ENCODE results near the gene CADM2.
"Not testable (repeated sequence)": the region's sequence is repeated elsewhere in the genome, so short reads cannot be mapped to it uniquely, and the experiment has no call there.

Gene CADM2

DNA sequence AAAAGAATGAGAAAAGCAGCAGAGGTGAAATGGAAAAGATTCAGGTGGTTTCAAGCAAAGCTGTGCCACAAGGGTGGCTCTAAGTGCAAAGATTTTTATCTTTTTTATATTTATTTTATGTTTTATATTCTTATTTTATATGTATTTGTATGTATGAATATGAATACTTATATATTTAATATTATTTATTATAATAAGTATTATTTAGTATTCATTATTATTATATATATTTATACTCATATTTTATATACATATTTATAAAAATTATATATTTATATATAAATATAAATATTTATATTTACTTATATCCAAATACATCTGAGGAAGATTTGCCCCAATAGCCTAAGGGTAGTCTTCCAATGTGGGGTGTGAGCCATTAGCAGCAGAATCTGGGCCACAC, 1002.0 kb downstream of the CADM2 start:
- TF ChIP-seq, protein P1, sequence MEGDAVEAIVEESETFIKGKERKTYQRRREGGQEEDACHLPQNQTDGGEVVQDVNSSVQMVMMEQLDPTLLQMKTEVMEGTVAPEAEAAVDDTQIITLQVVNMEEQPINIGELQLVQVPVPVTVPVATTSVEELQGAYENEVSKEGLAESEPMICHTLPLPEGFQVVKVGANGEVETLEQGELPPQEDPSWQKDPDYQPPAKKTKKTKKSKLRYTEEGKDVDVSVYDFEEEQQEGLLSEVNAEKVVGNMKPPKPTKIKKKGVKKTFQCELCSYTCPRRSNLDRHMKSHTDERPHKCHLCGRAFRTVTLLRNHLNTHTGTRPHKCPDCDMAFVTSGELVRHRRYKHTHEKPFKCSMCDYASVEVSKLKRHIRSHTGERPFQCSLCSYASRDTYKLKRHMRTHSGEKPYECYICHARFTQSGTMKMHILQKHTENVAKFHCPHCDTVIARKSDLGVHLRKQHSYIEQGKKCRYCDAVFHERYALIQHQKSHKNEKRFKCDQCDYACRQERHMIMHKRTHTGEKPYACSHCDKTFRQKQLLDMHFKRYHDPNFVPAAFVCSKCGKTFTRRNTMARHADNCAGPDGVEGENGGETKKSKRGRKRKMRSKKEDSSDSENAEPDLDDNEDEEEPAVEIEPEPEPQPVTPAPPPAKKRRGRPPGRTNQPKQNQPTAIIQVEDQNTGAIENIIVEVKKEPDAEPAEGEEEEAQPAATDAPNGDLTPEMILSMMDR (IDR thresholded peaks at IDR 0.05), result no peak
- DNase-seq (ENCODE audit: low spot score), result no peak
- H3K27ac ChIP-seq, result no peak overlapping the region
- no peak overlapping the region for H3K4me3 ChIP-seq

DNA sequence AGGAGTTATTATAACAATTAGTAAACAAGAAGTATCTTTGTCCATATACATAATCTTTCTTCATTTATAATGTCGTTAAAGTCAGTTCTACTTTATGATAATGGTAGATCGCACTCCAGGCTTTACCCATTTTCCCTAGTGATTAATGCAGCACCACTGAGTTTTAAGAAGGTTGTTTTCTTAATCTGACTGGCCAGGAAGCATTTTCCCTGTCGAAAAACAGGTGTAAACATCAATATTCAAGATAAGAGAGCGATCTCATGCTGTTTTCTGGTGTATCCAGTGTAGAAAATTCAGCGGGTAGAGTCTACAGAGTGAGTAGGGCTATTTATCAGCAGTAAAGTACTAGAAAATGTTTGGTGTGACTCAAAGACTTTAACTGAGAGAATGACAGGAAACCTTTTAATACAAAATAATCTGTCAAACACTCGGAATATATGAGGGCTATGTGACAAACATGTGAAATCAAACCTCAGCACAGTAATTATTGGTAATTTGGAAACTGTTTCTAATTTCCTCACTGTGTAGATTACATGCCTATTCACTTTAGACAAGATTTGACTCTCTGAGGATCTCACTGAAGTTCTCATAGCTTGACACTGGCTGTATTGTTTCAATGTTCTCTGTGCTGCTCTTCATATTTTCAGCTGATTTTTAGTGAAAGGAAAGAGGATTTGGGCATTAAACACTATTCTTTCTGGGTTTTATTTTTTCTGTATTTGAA, 1019.0 kb downstream of the CADM2 start:
- TF ChIP-seq, protein P1 (IDR thresholded peaks at IDR 0.05), result no peak
- Histone ChIP-seq H3K27ac (no peak overlapping the region), H3K4me3 (no peak overlapping the region)
- DNase-seq (ENCODE audit: low spot score), result no peak

DNA sequence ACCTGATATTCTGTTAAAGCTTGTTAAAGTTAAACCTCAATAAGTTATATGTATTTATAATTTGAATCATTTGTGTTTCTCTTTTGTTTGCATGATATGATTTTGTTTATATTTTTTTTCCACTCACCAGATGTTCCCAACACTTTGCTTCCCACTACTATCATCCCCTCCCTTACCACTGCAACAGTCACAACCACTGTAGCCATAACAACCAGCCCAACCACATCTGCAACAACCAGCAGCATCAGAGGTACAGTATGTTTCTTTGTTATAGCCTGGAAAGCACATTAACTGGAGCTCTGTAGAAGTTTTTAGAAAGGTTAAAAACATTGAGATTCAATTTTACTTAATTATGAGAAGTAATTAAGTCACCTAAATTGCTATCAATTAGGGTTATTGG, 1020.2 kb downstream of the CADM2 start:
- TF ChIP-seq, protein P1 (IDR thresholded peaks at IDR 0.05), result no peak
- DNase-seq (ENCODE audit: low spot score), result no peak
- Histone ChIP-seq H3K4me3 (no peak overlapping the region), H3K27ac (no peak overlapping the region)

DNA sequence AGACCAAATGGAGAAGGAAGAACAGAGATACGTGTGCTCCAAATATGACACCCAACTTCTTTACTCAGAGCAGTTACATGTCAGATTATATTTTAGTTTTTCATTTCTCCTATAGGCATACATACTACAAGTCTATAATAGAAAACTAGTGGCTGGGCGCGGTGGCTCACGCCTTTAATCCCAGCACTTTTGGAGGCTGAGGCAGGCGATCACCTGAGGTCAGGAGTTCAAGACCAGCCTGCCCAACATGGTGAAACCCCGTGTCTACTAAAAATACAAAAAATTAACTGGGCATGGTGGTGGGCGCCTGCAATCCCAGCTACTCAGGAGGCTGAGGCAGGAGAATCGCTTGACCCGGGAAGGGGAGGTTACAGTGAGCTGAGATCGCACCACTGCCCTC, 1030.8 kb downstream of the CADM2 start:
- not testable (repeated sequence) for DNase-seq (ENCODE audit: low spot score); H3K4me3 ChIP-seq; H3K27ac ChIP-seq

DNA sequence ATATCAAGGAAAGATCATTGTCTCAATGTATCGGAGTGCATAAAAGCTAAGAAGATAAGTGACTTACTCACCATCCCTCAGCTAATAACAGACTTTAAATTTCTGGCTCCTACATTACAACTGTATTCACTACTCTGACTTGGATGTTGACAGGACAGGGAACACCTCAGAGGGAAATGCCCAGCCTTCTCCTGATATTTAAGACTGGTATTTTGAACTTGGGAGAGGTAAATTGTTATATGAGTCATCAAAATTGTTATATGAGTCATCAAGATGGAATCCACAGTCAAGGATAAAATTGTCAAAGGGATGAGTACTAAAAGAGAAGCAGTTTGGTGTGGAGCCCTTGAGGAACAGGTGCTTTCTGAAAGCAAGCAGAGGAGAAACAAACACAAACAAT, 1070.8 kb downstream of the CADM2 start:
- H3K27ac ChIP-seq, result no peak overlapping the region
- DNase-seq (ENCODE audit: low spot score), result no peak
- no peak overlapping the region for H3K4me3 ChIP-seq
- TF ChIP-seq, protein P1 (IDR thresholded peaks at IDR 0.05), result no peak

DNA sequence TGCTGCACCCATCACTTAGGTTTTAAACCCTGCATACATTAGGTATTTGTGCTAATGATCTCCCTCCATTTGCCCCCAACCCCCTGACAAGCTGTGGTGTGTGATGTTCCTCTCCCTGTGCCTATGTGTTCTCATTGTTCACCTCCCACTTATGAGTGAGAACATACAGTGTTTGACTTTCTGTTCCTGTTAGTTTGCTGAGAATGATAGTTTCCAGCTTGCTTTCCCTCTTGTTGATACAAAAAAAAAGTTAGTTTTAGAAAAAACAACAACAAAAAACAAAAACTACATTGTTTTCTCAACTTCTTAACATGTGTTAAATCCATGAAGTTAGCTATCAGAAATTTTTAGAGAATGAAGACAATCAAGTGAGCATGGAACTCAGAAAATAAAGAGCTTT, 1079.1 kb downstream of the CADM2 start:
- Histone ChIP-seq H3K27ac (no peak overlapping the region), H3K4me3 (no peak overlapping the region)
- no peak for DNase-seq (ENCODE audit: low spot score)
- TF ChIP-seq, protein P1 (IDR thresholded peaks at IDR 0.05), result no peak

DNA sequence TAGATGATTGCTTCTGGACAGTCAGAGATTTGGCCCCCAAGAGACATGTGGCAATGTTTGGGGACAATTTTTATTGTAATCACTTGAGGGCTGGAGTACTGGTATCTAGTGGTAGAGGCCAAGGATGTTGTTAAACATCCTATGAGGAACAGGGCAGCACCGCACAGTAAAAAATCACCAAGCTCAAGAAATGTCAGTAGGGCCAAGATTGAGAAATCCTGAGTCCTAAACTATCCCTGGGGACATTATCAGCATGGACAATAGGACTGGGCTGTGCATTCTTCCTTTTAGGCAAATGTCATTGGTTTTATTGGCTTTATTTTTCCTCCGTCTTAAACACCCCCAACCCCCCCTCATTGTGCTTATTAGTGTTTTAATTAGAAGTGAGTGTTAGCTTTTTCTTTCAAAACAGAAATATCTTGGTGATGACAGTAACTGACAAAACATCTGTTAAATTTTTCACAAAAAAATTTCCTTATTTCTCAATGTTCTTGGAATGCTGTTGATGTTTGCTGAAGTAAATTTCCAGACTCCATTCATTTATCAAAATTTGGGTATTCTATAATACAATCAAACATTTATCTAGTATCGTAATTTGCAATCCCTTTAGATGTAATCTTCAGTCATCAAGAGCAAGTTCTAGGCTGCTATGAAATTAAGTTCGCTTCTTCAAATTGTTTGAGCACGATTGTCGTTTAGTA, 1087.8 kb downstream of the CADM2 start:
- TF ChIP-seq, protein P1 (IDR thresholded peaks at IDR 0.05), result no peak
- DNase-seq (ENCODE audit: low spot score), result no peak
- Histone ChIP-seq H3K4me3 (no peak overlapping the region), H3K27ac (no peak overlapping the region)

Measured in coronary artery (tissue), 2 donors.